Smooth muscle cell (in vitro differentiated cells): ENCODE data around the gene CEBPG. TPM values are rescaled to one million over a fixed set of nuclear protein-coding genes. Genes with fewer than 3 reads are reported as not detected.

Source experiments
- DNase-seq: peaks from one replicate; lab custom pipeline; 2025; ENCODE audit not compliant: unreplicated experiment; lab: John Stamatoyannopoulos, UW
- H2AFZ ChIP-seq: fragments of 200-600 bp; sonication (generic); 2 replicates; pipeline ENCODE4 v1.6.0; 2016; ENCODE audit warnings: antibody characterized with exemption, low read depth, mild to moderate bottlenecking
- H3F3A ChIP-seq: fragments of 200-600 bp; sonication (generic); 2 replicates; pipeline ENCODE4 v1.6.0; 2017; ENCODE audit warnings: antibody characterized with exemption, low read depth
- H3K27ac ChIP-seq: fragments of 200-600 bp; sonication (generic); 2 replicates; pipeline ENCODE4 v1.5.1; 2016; ENCODE audit warnings: low read depth, mild to moderate bottlenecking
- H3K27me3 ChIP-seq: fragments of 200-600 bp; sonication (generic); 2 replicates; pipeline ENCODE4 v1.6.1; 2016; ENCODE audit warnings: low read depth, mild to moderate bottlenecking
- H3K36me3 ChIP-seq: fragments of 200-600 bp; sonication (generic); 2 replicates; pipeline ENCODE4 v1.5.1; 2016; ENCODE audit warnings: low read depth
- H3K4me1 ChIP-seq: fragments of 200-600 bp; sonication (generic); 2 replicates; pipeline ENCODE4 v1.5.1; 2016; ENCODE audit warnings: low read depth
- H3K4me2 ChIP-seq: fragments of 200-600 bp; sonication (generic); 2 replicates; pipeline ENCODE4 v1.6.0; 2016; ENCODE audit warnings: mild to moderate bottlenecking
- H3K4me3 ChIP-seq: fragments of 200-600 bp; sonication (generic); 2 replicates; pipeline ENCODE4 v1.5.1; 2016; ENCODE audit warnings: mild to moderate bottlenecking
- H3K79me2 ChIP-seq: fragments of 200-600 bp; sonication (generic); 2 replicates; pipeline ENCODE4 v1.6.0; 2016; ENCODE audit warnings: low read depth, mild to moderate bottlenecking
- H3K9ac ChIP-seq: fragments of 200-600 bp; sonication (generic); 2 replicates; pipeline ENCODE4 v1.6.0; 2016; ENCODE audit warnings: low read depth
- H3K9me3 ChIP-seq: fragments of 200-600 bp; sonication (generic); replicated peaks from 2 replicates; pipeline ENCODE4 v1.5.1; 2016; ENCODE audit warnings: low read depth
- H4K20me1 ChIP-seq: fragments of 200-600 bp; sonication (generic); 2 replicates; pipeline ENCODE4 v1.6.0; 2016; ENCODE audit warnings: low read depth
- WGBS: methylation state at CpG from one replicate; pipeline ENCODE4 v1.1.7; 2016; ENCODE audit warnings: low lambda C conversion rate; 5-methylcytosine and 5-hydroxymethylcytosine counted together
- polyA plus RNA-seq: library from polyadenylated mRNA; unstranded; fragments of >200 nt; fragmentation: Nextera tagmentation; extraction: Ambion mirVana; gene quantifications from 2 replicates; pipeline ENCODE4 v1.2.1, GENCODE V29; 2016
- total RNA-seq: library from RNA; depleted of rRNA; stranded (reverse); fragments of >200 nt; gene quantifications from 2 replicates; pipeline ENCODE4 v1.2.3, GENCODE V29; 2014
- TF ChIP-seq, protein P1 (sequence below): fragments of 200-600 bp; sonication (generic); IDR thresholded peaks from 2 replicates; pipeline ENCODE4 v1.5.1; 2017; ENCODE audit warnings: borderline replicate concordance, mild to moderate bottlenecking, antibody characterized with exemption; ENCODE audit not compliant: insufficient read depth, poor library complexity, severe bottlenecking

Gene CEBPG
- total and polyA plus RNA-seq, 2 experiments from 2014 or later, result 15.3 to 27.8 TPM

DNA sequence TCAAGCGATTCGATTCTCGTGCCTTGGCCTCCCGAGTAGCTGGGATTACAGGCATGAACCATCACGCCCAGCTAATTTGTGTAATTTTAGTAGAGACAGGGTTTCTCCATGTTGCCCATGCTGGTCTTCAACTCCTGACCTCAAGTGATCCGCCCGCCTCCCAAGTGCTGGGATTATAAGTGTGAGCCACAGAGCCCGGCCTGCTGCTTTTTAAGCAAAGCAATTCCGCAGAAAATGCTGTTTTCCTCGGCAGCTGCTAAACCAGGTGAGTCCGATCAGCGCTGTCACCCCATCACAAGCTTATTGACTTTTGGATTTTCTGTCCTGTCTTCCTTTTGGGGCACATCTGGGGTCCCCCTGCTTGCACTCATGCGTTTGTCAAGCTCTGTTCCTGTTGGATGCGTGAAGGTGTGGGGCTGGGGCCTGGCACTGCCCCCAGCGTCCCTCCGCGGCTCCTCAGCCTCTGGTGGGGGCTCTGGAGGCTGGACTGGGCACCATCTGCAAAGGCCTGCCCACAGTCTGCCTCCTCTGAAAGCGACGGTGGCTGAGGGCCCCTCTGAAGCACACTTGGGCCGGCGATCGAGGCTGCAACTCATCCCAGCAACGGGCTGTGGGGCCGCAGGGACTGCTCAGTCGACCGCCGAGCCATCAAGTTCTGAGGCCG, 25.7 kb downstream of the CEBPG start:
- Histone ChIP-seq H3K36me3 (no peaks in the 10 kb centered on the region), H3K4me2 (no peak overlapping the region), H3K9ac (no peak overlapping the region), H3K4me3 (no peak overlapping the region), H3F3A (no peaks in the 10 kb centered on the region), H3K9me3 (no peaks in the 10 kb centered on the region), H3K4me1 (no peaks in the 10 kb centered on the region), H3K27me3 (no peaks in the 10 kb centered on the region), H3K79me2 (no peaks in the 10 kb centered on the region), H4K20me1 (peaks cover 17% of the 10 kb centered on the region), H3K27ac (no peak overlapping the region), H2AFZ (no peak overlapping the region)
- WGBS, result 93% methylated on average over 28 of the region's 28 CpGs
- TF ChIP-seq, protein P1, sequence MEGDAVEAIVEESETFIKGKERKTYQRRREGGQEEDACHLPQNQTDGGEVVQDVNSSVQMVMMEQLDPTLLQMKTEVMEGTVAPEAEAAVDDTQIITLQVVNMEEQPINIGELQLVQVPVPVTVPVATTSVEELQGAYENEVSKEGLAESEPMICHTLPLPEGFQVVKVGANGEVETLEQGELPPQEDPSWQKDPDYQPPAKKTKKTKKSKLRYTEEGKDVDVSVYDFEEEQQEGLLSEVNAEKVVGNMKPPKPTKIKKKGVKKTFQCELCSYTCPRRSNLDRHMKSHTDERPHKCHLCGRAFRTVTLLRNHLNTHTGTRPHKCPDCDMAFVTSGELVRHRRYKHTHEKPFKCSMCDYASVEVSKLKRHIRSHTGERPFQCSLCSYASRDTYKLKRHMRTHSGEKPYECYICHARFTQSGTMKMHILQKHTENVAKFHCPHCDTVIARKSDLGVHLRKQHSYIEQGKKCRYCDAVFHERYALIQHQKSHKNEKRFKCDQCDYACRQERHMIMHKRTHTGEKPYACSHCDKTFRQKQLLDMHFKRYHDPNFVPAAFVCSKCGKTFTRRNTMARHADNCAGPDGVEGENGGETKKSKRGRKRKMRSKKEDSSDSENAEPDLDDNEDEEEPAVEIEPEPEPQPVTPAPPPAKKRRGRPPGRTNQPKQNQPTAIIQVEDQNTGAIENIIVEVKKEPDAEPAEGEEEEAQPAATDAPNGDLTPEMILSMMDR, result no peak
- DNase-seq, result no peak

DNA sequence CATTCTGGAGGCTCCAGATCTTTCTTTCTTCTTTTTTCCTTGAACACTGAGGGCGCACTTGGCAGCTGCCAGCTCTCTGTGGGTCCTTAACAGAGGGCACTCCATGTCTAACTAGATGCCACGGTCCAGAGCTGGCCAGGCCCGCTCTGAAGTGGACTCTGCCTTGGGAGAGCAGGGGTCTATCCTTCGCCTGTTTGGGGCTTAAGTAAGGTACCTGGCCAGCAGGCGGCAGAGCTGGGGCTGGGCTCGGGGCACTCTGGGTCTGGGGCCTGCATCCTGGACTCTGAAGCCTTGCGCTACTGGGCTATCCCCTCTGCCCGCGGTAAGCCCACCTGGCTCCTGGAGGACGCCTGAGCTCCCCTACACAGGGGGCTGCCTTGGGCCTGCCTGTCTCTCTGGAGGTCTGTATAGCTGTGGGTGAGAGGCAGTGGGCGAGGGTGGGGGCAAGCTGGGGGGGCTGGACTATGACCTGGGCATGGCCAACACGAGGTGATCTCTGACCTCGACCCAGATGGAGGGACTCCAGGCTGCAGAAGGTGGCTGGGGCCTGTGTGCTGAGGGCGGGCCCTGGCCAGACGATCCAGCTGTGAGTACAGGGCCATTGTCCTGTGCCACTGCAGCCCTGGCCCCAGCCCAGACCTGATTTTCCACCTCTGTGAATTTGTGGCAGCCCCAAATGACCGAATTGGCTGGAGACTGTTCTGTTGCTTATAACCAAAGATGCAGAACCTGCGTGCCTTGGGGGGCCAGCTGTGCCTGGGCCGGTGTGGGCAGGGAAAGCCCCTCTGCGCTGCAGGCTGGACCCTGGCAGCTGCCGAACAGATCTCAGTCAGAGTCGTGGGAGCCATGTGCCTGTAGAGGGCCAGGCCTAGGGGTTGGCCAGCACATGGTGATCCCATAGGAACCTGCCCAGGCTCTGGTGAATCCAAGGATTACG, 26.5 kb downstream of the CEBPG start:
- Histone ChIP-seq H4K20me1 (peaks cover 10% of the 10 kb centered on the region), H3K9me3 (no peaks in the 10 kb centered on the region), H3K27ac (no peak overlapping the region), H3K4me1 (no peaks in the 10 kb centered on the region), H3F3A (no peaks in the 10 kb centered on the region), H3K4me2 (no peak overlapping the region), H3K4me3 (no peak overlapping the region), H2AFZ (no peak overlapping the region), H3K9ac (no peak overlapping the region), H3K79me2 (no peaks in the 10 kb centered on the region), H3K36me3 (no peaks in the 10 kb centered on the region), H3K27me3 (no peaks in the 10 kb centered on the region)
- TF ChIP-seq, protein P1, result no peak
- DNase-seq, result no peak
- 90% methylated on average over 22 of the region's 22 CpGs for WGBS

DNA sequence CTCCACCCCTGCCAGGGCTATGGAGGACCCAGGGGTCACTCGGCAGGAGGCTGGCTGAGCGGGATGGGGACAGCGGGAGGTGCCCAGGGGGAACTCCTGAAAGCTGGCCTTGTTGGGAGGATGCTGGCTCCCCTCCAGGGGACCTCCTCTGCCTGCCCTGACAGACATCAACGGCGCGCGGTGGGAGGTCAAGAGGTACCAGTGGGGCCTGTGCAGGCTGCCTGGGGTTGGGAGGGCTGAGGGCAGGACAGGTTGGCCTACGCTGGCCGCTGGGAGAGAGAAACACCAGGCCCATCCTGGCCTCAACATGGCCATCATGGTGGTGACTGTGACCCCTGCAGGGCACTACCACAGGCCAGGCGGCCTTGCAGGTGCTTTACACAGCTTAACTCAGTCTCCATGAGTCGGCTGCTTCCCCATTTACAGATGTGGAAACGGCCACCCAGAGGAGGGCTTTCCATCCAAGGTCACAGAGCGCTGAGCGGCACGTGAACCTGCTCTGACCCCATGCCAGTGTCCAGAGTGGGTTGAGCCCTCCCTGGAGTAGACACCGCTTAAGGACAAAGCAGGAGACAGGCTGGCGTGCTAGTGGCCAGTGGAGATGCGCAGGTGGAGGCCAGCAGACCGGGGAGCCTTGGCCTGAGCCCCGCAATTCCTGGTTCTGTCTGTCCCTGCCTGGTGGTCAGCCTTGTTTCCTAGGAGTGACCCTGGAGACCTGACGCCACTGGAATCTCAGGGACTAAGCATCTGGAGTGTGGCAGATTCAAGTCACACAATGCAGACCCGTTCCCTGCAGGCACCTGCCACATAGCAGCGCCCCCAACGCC, 27.6 kb downstream of the CEBPG start:
- Histone ChIP-seq H3K4me3 (no peak overlapping the region), H3K4me2 (no peak overlapping the region), H3F3A (no peaks in the 10 kb centered on the region), H4K20me1 (peaks cover under 1% of the 10 kb centered on the region), H2AFZ (no peak overlapping the region), H3K79me2 (no peaks in the 10 kb centered on the region), H3K9ac (no peak overlapping the region), H3K9me3 (no peaks in the 10 kb centered on the region), H3K36me3 (no peaks in the 10 kb centered on the region), H3K27ac (no peak overlapping the region), H3K4me1 (no peaks in the 10 kb centered on the region), H3K27me3 (no peaks in the 10 kb centered on the region)
- DNase-seq, result no peak
- WGBS, result 87% methylated on average over 24 of the region's 24 CpGs
- TF ChIP-seq, protein P1, result no peak
